GM21423 (cell line): ENCODE measurements around the gene GSTM5.
"Not testable (repeated sequence)": the region's sequence is repeated elsewhere in the genome, so short reads cannot be mapped to it uniquely, and the experiment has no call there.

Source experiments
- ATAC-seq: cut with Tn5 transposase; IDR thresholded peaks from one replicate; pipeline ENCODE4 v1.9.1; 2021; ENCODE audit warnings: mild to moderate bottlenecking, moderate library complexity; ENCODE audit not compliant: unreplicated experiment

The GSTM5 gene

DNA sequence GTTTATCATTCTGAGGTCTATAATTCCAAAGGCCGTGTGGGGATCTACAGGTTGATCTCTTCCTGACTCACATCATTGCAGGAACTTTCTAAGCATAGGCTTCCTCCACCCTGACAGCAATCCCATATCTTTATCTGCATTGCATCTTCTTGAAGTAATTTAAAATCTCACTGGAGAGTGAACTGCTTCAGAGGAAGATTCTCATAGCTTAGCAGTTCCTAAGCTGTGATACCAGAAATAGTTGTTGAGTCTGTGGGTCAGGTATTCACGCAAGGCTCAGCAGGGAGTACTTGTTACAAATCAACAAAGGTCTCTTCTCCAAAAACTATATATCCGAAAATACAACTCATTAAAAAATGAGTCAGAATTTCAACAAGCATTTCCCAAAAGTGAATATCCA is 16.9 kb upstream of the GSTM5 start:
- not testable (repeated sequence) for ATAC-seq

DNA sequence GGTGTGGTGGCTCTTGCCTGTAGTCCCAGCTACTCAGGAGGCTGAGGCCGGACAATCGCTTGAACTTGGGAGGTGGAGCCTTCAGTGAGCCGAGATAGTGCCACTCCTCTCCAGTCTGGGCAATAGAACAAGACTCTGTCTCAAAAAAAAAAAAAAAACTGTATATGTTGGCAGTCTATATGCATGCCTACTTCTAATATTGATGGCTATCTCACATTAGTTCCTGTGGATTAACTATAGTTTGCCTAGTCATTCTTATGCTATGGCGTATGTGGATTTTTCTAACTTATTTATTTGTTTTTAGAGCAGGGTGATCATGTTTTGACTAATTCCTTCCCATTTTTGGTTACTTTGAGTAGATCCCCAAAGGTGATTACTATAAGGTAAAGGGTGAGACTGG is 15.0 kb upstream of the GSTM5 start:
- ATAC-seq: no peak

DNA sequence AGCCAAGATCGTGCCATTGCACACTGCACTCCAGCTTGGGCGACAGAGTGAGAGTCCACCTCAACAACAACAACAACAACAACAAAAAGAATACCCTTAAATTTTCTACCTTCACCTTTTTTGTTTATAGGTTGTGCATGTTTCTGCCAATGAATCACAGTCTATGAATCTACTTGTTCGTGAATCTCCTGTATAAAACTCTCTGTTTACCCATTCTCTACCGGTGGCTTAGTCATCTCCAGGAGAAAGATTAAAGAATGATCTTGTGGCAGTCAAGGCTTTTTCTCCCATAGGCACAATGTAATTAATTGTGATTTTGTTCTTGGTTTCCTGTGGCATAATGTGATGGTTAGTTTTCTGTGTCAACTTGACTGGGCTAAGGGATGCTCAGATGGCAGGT is 14.2 kb upstream of the GSTM5 start:
- not testable (repeated sequence) for ATAC-seq

DNA sequence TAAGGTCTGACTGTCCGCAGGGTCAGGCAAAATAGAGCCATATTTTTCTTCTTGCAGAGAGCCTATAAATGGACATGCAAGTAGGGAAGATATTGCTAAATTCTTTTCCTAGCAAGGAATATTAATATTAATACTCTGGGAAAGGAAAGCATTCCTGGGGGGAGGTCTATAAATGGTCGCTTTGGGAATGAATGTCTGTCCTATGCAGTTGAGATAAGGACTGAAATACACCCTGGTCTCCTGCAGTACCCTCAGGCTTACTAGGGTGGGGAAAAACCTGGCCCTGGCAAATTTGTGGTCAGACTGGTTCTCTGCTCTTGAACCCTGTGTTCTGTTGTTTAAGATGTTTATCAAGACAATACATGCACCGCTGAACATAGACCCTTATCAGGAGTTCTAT is 9.1 kb upstream of the GSTM5 start:
- ATAC-seq: not testable (repeated sequence)

DNA sequence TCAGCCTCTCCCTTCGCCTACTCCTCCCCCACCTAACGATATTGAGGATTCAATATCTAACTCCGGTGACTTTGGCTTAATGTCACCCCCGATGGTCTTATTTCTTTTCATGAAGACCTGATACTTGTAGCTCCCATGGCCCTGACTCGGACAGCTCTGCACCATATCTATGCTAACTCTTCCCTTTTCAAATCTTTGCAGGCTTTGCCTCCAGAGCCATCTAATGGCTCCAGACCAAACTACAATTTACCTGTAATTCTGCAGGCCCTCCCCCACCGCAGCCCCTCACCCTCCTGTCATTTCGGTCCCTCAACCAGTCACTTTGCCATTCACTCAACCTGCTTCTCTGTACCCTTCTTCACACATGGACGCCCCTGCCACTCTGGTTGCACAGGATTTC is 7.9 kb upstream of the GSTM5 start:
- no peak for ATAC-seq

DNA sequence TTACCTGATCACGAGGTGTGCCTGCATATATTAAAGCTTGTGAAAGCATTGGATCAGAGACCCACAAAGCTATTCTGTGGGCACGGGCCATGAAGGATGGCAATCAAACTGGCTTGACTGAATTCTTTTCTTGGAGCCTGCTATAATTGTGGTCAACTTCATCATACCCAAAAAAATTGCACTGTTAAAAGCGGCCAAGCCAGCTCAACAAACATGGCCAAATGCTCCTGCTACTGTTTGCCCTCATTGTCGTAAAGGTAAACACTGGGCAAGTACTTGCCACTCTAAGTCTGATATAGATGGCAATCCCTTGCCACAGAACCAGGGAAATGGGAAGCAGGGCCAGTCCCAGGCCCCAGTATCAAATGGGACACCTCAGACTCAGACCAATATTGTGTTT is 6.6 kb upstream of the GSTM5 start:
- no peak for ATAC-seq

DNA sequence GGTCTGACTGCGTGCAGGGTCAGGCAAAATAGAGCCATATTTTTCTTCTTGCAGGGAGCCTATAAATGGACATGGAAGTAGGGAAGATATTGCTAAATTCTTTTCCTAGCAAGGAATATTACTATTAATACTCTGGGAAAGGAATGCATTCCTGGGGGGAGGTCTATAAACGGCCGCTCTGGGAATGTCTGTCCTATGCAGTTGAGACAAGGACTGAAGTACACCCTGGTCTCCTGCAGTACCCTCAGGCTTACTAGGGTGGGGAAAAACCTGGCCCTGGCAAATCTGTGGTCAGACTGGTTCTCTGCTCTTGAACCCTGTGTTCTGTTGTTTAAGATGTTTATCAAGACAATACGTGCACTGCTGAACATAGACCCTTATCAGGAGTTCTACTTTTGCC is 3.1 kb upstream of the GSTM5 start:
- not testable (repeated sequence) for ATAC-seq

DNA sequence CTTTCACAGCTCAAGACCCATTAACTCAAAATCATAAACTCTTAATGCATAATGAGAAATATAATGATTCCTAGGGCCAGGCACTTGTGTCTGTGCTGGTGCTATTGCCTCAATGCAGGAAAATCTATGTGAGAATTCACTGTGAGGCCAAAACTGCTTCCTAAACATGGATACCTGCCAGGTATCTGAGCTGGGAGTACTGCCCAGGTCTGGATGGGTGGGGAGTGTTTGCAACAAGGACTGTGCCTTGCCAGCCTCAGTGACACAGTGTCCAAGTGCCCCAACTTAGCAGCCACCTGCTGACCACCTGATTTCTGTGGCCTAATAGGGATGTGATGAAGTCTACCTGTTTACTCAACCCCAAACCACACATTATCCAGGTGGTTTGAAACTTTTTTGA is 2.2 kb upstream of the GSTM5 start:
- ATAC-seq: not testable (repeated sequence)

DNA sequence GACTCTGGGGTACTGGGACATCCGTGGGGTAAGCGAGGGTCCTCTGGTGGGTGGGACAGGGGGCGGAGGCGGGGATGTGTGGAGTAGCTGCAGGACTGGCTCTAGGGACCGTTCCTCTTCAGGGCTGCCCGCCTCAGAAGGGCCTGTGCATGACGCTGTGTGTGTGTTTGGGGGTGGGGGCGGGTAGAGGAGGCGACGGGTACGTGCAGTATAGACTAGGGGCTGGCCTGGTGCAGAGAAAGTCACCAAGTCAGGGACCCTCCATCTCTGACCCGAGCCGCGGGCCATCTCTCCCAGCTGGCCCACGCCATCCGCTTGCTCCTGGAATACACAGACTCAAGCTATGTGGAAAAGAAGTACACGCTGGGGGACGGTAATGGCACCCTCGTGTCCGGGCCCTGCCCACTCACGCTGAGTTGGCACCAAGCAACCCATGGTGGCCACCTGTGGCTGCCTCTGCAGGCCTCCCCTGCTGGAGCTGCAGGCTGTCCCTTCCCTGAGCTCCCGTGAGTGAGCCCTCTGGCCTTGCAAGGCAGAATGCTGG is 342 bp downstream of the GSTM5 start:
- ATAC-seq: no peak

DNA sequence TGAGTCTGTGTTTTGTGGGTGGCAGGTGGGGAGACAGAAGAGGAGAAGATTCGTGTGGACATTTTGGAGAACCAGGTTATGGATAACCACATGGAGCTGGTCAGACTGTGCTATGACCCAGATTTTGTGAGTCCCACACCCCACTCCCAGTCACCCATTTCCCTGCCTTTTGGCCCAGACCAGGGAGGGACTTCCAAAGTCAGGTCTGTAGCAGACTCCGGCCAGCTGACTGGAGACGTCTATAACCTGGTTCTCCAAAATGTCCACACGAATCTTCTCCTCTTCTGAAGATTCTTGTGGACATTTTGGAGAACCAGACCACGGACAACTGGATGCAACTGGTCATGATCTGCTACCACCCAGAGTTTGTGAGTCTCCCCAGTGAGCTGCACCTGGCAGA is 1.6 kb downstream of the GSTM5 start:
- ATAC-seq: no peak

DNA sequence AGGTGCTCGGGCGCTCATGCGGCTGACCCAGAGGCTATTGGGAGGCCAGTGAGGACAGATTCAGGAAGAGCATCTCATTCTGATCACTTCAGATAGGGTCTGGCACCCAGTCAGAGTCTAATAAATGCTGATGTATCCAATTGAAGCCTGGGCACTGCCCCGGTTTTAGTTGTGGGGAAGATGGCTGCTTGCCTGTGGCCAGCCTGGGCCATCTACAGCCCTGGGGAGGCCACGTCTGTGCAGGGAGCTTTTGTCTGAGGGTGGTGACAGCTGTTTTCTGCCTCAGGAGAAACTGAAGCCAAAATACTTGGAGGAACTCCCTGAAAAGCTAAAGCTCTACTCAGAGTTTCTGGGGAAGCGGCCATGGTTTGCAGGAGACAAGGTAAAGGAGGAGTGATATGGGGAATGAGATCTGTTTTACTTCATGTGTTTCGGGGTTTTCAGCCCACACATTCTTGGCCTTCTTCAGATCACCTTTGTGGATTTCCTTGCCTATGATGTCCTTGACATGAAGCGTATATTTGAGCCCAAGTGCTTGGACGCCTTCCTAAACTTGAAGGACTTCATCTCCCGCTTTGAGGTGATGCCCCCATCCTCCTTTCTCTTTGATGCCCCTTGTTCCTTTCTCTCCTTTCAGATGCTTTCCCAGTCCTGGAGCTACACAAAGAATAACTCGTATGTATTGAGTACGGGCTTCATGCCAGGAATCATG is 2.8 kb downstream of the GSTM5 start:
- no peak for ATAC-seq

DNA sequence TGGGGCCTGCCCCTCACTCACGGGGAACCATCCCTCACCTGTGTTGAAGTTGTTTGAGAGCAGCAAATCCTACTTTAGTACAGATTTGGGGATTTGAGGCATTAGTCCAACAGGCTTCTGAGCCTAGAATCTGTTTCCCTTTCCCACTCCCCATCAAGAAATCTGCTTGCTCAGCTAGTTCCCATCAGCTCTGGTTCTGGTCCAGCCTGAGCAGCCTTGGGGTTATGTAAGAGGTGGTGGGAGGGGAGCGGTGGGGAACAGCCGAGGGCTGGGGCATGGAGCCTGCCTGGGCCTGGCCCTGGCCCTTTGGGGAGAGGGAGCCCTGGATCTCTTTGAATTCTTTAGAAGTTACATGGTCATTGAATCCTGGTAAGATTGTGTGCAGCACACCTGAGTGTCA is 4.1 kb downstream of the GSTM5 start:
- ATAC-seq: no peak

DNA sequence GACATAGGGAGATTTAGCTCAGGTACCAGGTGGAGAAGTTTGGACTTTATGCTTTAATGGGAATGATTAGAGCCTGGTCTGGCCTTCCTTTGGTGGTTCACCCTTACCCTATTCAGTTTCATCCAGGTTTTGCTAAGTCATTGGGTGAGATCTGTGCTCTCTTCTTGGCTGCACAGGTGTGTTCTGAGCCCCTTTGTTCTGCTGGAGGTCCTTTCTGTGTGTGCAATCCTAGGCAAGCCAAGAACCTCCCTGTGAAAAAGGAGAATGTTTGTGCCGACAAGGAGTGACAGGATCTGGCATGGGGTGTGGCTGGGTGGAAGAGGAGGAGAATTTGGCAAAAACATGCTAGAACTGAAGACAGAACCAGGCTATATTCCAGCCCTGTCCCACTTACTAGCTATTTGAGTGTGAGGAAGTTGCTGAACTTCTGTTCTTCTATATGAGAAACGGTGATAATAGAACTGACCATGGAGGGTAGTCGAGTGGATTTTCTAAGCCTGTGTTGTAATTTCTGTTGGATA is 4.6 kb downstream of the GSTM5 start:
- no peak for ATAC-seq

DNA sequence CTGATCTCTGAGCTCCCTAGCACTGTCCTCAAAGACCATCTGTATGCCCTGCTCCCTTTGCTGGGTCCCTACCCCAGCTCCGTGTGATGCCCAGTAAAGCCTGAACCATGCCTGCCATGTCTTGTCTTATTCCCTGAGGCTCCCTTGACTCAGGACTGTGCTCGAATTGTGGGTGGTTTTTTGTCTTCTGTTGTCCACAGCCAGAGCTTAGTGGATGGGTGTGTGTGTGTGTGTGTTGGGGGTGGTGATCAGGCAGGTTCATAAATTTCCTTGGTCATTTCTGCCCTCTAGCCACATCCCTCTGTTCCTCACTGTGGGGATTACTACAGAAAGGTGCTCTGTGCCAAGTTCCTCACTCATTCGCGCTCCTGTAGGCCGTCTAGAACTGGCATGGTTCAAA is 5.7 kb downstream of the GSTM5 start:
- no peak for ATAC-seq

DNA sequence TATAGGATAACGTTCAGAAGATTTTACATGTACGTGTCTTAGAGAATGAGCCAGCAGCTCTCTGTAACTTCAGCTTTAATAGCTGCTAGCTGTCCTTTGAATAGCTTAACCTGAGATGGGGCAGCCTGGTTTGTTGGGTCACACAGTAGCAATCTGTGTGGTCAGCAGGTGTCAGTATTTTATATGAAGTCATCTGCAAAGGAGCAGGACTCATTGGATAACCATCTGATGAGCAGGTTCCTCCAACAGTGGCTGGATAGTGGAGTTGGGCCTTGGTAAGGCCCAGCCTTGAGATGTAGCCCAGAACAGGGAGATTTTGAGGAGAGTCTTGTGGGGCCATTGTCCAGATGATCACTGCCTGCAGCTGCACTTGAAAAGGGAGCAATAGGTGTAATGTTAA is 6.4 kb downstream of the GSTM5 start:
- no peak for ATAC-seq

DNA sequence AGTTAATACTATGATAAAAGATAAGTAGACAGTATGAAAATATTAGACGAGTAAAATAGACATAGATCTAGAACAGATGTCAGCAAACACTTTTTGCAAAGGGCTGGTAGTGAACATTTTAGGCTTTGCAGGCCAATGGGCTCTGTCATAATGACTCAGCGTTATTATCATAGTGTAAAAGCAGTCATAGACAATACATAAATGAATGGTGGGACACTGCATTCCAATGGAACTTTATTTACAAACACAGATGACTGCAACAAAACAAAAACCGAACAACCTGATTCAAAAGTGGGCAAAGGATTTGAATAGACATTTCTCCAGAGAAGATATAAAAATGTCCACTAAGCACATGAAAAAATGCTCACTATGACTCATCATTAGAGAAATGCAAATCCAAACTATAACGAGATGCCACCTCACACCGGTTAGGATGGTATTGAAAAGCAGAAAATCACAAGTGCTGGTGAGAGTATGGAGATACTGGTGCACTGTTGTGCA is 7.3 kb downstream of the GSTM5 start:
- no peak for ATAC-seq

DNA sequence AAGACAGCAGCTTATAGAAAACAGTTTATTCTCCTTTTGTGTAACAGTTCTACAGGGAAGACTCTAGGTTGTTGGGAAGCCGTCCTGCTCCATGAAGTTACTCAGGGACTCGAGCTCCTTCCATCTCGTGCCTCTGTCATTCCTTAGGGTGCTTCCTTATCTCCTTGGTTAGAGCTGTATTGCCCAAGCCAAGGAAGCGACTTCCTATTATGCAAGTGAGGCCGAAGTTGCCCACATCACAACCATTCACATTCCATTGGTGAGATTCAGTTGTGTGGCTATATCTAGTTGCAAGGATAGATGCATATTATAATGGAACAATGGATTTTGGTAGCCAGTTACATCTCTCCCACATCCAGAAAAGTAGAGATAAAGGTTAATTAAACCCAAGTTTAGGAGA is 9.0 kb downstream of the GSTM5 start:
- ATAC-seq: no peak

DNA sequence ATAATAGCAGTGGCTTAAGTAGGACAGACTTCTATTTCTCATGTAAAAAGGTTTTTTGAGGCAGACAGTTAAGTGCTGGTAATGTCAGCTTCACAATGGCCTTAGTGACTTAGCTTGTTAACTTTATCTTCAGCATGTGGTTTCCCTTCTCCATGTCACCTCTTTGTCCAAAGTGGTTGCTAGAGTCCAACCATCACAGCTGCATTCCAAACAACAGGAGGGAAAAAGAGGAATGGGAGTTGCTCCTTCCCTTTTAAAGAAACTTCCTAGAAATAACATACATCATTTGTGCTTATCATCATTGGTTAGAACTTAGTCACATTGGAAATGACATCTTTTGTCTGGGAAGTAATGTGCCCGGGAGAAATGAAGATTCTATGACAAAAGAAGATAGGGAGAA is 9.9 kb downstream of the GSTM5 start:
- ATAC-seq: no peak

DNA sequence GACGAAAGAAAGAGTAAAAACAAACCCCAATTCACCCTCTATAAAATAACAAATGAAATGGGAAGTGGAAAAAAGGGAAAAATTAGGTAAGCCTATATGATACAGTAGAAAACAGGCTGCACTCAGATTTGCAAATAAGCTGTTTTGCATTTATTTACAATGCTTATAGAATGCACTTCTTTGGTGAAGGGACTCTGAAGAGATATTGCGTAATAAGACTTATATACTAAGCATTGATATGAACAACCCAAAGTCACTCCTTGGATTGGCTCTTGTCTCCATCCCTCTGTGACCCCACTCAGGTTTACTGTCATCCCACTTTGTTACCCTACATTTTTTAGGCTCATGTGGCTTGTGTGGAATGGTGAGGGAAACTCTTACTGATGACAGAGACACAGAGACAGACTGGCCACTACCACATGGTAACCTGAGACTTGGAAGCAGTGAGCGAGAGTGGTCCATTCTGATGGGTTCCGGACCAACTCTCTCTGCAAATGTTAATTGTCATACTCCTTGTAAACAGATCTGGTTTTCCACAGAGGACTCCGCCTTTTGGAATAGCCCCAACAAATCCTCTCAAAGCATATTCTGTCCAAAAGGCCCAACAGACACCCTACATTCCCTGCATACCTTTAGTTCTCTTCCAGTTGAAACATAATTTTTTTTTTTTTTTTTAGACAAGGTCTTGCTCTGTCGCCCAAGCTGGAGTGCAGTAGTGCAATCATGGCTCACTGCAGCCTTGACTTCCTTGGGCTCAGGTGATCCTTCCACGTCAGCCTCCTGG is 11.0 kb downstream of the GSTM5 start:
- ATAC-seq: no peak

DNA sequence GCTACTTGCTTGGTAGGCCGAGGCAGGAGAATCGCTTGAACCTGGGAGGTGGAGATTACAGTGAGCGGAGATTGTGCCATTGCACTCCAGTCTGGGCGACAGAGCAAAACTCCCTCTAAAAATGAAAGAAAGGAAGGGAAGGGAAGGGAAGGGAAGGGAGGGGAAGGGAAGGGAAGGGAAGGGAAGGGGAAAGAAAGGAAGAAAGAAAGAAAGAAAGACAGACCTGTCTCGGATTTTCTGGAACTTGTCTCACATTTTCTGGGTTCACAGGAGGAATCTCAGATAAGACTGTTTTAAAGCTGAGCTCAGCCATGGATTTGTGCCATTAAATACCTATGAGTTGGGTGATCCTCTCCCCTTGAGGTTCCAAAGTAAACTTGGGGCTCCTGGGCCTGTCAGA is 12.9 kb downstream of the GSTM5 start:
- ATAC-seq: no peak

DNA sequence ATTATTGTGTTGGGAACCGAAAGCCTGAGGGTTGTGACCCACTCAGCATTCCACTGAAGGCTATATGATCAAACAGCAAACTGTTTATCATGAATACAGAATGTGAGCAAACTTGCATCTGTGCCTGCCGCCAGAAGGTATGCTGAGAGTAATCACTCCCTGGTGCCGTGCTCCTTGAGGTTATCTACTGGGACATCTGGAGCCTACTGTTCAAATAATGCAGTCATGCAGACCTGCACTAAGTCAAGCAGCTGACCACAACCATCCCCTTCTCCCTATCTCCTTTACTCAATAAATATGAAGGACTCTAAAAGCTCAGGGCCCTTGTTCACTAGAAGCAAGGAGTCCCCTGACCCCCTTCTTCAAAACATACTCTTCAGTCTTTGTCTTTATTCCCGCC is 13.5 kb downstream of the GSTM5 start:
- ATAC-seq: no peak

DNA sequence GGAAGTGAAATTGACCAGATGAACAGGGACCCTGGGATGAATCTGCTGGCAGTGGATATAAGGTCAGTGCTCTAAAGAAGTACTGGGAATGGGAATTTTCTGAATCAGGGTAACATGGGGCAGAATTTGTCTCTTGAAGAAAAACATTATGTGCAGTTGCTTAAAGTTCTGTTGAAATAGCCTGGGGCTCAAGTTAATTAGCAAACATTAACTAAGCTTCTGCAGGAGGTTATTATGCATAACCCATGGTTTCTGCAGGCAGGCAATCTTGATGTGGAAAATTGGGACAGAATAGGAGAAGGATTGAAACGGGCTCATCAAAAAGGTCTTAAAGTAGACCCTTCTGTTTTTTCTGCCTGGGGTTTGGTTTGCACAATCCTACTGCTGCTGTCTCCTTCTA is 14.0 kb downstream of the GSTM5 start:
- ATAC-seq: no peak
